Right cardiac atrium (tissue), 5 donors: ENCODE measurements around the gene TNFRSF4. TPM values are rescaled to one million over a fixed set of nuclear protein-coding genes. Genes with fewer than 3 reads are reported as not detected.
"Not testable (repeated sequence)": the region's sequence is repeated elsewhere in the genome, so short reads cannot be mapped to it uniquely, and the experiment has no call there.

Experiments used
- ATAC-seq, 2 donors: fragments of 200-7000 bp; cut with Tn5 transposase; one replicate each; pipeline versions ENCODE4 v1.8.0 to v1.9.1; 2020; ENCODE audit warnings: moderate library complexity in 2 of 2, mild to moderate bottlenecking in 1 of 2
- DNase-seq, 3 donors: peaks; one replicate each; pipeline ENCODE4 v3.0.0-alpha.2; 2020
- H3K27ac ChIP-seq: one replicate; pipeline ENCODE4 v1.5.1; 2013; ENCODE audit warnings: mild to moderate bottlenecking, low read length, control low read depth, moderate library complexity
- H3K27me3 ChIP-seq: one replicate; pipeline ENCODE4 v1.6.1; 2013; ENCODE audit not compliant: control insufficient read depth, insufficient read depth
- H3K4me1 ChIP-seq: one replicate; pipeline ENCODE4 v1.6.1; 2013; ENCODE audit warnings: low read length; ENCODE audit not compliant: control insufficient read depth, insufficient read depth
- H3K4me3 ChIP-seq: one replicate; pipeline ENCODE4 v1.5.1; 2013; ENCODE audit warnings: low read length, control low read depth
- H3K9me3 ChIP-seq: one replicate; pipeline ENCODE4 v1.6.1; 2013; ENCODE audit warnings: low read length; ENCODE audit not compliant: control insufficient read depth
- WGBS: extraction: QIAGEN DNeasy Blood & Tissue Kit; methylation state at CpG from one replicate; pipeline ENCODE4 v1.1.7; 2013; 5-methylcytosine and 5-hydroxymethylcytosine counted together
- intact Hi-C, 4 donors: fragments of 100-400 bp; cut with DNase I; formaldehyde crosslinking; loops; one replicate each; pipeline versions ENCODE4 v1.11.0 to v1.14.0; 2022 to 2023
- polyA plus RNA-seq: library from polyadenylated mRNA; stranded (reverse); fragments of 200-250 nt; gene quantifications from one replicate; pipeline ENCODE4 v1.2.3, GENCODE V29; 2013
- total RNA-seq, 4 donors: library from RNA; stranded (reverse); fragmentation: NEBNext Ultra II Directional; extraction: Animal tissue kit (Norgen Biotek cat#: 25700); gene quantifications; one replicate each; pipeline ENCODE4 v1.2.1, GENCODE V29; 2021
- donor health status: healthy with polysubstance abuse.
- donor health status: DM: no; HTN: yes; CAD: no.
- donor health status: DM: no; HTN: no; CAD: no.
- donor health status: DM: no; HTN: yes; CAD: no; lungs with severe emphysema.
- donor health status: DM: yes; HTN: yes; CAD: no.

The TNFRSF4 gene
- total and polyA plus RNA-seq, 5 donors, result 1.0 to 2.3 (median 1.3) TPM

DNA sequence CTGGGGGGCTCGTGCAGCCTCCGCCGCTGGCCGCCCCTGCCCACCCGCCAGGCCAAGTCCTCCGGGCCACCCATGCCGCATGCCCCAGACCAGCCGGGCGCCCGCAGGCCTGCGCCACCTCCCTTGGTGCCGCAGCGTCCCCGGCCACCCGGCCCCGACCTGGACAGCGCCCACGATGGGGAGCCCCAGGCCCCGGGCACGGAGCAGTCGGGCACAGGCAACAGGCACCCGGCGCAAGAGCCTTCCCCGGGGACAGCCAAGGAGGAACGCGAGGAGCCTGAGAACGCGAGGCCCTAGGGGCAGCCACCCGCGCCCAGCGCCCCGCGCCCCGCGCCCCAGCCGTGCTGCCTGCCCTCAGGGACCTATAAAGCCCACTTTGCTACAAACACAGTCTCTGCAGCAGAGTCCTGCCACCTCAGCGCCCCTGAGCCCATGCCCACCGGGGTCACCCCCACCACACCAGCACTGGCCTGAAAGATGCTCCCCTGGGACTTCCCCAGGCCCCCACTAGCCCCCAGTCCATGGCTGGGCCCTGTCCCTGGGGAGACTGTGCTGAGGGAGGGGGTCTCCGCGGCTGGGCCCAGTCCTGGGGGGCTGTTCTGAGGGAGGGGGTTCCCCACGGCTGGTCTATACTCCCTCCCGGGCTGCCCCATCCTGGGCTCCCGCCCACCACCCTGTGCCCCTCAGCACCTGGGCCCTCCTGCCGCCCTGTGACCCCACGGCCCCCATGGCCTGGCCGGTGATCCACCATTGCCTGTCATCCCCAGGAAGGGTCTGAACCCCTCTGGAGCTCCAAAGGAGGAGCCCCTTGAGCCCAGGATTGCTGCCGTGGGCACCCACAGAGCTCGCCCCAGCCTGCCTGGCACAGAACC lies 16.2 kb downstream of the TNFRSF4 start:
- WGBS, result 93% methylated on average over 48 of the region's 48 CpGs
- no peak overlapping the region for H3K27ac ChIP-seq
- DNase-seq (peak in 2 of 3 donors; percentile 32 to 59), ATAC-seq (peak in 1 of 2 donors; percentile 15)
- no peaks in the 10 kb centered on the region for H3K4me1 ChIP-seq
- no peak overlapping the region for H3K4me3 ChIP-seq
- intact Hi-C loops, result no loop called here
- no peaks in the 10 kb centered on the region for H3K9me3 ChIP-seq
- H3K27me3 ChIP-seq, result no peaks in the 10 kb centered on the region

DNA sequence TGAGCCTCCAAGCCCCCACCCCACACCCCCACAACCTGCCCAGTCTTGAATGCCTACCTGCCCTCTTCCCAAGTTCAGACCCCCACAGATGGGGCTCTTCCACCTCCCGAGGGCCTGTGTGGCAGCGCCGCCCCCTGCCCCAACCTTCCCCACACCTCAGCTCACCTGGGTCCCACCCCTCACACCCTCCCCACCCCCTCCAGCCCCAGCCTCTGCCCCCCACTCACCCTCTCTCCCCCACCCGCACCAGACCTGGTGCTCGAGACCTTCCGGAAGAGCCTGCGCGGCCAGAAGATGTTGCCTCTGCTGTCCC lies 16.8 kb downstream of the TNFRSF4 start:
- DNase-seq (peak in 1 of 3 donors; percentile 23), ATAC-seq (no peak)
- no peaks in the 10 kb centered on the region for H3K27me3 ChIP-seq
- H3K4me1 ChIP-seq, result no peaks in the 10 kb centered on the region
- H3K27ac ChIP-seq, result no peak overlapping the region
- 89% methylated on average over 8 of the region's 8 CpGs for WGBS
- H3K9me3 ChIP-seq, result no peaks in the 10 kb centered on the region
- intact Hi-C loops, result no loop called here
- no peak overlapping the region for H3K4me3 ChIP-seq

DNA sequence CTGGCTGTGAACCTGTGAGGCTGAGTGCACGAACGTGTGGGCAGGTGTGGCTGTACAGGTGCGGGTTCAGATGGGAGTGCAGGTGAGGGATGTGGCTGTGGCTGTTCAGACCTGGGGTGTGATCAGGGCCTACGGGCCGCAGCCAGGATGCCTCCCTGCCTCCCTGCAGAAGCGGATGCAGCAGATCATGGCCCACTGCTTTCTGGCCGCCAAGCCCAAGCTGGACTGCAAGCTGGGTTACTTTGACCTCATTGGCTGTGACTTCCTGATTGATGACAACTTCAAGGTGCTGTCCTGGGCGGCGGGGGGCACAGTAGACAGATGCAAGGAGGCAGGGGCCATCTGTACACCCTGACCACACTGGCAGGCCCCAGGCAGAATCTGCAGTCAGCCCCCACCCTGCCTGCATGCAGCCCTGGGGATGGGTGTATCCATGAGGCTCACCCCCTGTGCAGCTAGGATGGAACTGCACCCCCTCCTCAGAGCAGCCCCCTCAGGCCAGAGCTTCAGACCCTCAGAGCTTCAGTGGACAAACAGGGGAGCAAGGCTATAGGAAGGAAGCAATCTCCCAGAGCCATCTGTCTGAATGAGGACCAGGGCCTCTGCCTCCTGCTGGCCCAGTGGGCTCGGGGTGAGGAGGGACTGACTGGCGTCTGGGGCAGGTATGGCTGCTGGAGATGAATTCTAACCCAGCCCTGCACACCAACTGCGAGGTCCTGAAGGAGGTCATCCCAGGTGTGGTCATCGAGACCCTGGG lies 17.3 kb downstream of the TNFRSF4 start:
- Histone ChIP-seq H3K4me1 (no peaks in the 10 kb centered on the region), H3K4me3 (no peak overlapping the region), H3K9me3 (no peaks in the 10 kb centered on the region), H3K27ac (no peak overlapping the region), H3K27me3 (no peaks in the 10 kb centered on the region)
- intact Hi-C loops, result no loop called here
- WGBS, result 78% methylated on average over 13 of the region's 13 CpGs
- peak in 2 of 3 donors; percentile 32 to 37 for DNase-seq
- ATAC-seq, result no peak

DNA sequence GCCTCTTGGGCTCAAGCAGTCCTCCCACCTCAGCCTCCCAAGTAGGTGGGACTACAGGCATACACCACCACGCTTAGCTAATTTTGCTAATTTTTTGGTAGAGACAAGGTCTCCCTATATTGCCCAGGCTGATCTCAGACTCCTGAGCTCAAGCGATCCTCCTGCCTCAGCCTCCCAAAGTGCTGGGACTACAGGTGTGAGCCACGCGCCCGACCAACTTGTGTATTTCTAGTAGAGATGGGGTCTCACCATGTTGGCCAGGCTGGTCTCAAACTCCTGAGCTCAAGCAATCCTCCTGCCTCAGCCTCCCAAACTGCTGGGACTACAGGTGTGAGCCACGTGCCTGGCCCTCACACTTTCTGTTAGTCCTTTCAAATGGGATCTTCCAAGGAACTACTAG lies 18.2 kb downstream of the TNFRSF4 start:
- WGBS, result 81% methylated on average over 6 of the region's 6 CpGs

DNA sequence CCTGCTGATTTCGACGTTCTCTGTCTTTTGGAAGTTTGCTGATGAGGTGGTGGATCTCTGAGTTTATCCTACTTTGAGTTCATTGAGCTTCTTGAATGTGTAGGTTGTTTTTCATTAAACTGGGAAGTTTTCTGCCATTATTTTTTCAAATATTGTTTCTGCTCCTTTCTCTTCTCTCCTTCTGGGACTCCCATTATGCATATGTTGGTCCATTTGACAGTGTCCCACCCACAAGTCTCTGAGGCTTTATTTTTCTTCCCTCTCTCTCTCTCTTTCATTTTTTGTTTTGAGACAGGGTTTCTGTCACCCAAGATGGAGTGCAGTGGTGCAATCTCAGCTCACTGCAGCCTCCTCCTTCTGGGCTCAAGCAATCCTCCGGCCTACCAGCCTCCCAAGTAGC lies 19.2 kb downstream of the TNFRSF4 start:
- WGBS, result 91% methylated on average over 3 of the region's 3 CpGs
- Histone ChIP-seq H3K27me3 (no peaks in the 10 kb centered on the region), H3K4me3 (no peak overlapping the region), H3K4me1 (no peaks in the 10 kb centered on the region), H3K27ac (no peak overlapping the region), H3K9me3 (no peaks in the 10 kb centered on the region)
- no peak for ATAC-seq
- DNase-seq, result no peak
- intact Hi-C loops, result no loop called here

More for the DNA sequence above, 18.2 kb downstream of the TNFRSF4 start:
- DNase-seq, H3K4me3 ChIP-seq, intact Hi-C loops, ATAC-seq, H3K27me3 ChIP-seq, H3K27ac ChIP-seq, H3K4me1 ChIP-seq, H3K9me3 ChIP-seq: not testable (repeated sequence)

DNA sequence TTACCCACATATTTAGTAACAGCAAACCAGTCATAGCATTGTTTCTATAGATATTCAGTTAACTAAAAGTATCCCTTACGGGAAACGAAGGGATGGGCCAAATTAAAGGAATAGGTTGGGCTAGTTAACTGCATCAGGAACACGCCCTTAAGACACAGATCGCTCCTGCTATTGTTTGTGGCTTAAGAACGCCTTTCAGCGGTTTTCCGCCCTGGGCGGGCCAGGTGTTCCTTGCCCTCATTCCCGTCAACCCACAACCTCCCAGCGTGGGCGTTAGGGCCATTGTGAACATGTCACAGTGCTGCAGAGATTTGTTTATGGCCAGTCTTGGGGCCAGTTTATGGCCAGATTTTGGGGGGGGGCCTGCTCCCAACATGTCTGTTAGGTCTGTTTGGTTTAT lies 22.2 kb downstream of the TNFRSF4 start:
- DNase-seq (peak in 1 of 3 donors; percentile 31), ATAC-seq (no peak)
- H3K4me1 ChIP-seq, result no peaks in the 10 kb centered on the region
- no peaks in the 10 kb centered on the region for H3K27me3 ChIP-seq
- no peak overlapping the region for H3K4me3 ChIP-seq
- no peak overlapping the region for H3K27ac ChIP-seq
- H3K9me3 ChIP-seq, result no peaks in the 10 kb centered on the region
- WGBS, result 87% methylated on average over 11 of the region's 11 CpGs
- intact Hi-C loops, result no loop called here

DNA sequence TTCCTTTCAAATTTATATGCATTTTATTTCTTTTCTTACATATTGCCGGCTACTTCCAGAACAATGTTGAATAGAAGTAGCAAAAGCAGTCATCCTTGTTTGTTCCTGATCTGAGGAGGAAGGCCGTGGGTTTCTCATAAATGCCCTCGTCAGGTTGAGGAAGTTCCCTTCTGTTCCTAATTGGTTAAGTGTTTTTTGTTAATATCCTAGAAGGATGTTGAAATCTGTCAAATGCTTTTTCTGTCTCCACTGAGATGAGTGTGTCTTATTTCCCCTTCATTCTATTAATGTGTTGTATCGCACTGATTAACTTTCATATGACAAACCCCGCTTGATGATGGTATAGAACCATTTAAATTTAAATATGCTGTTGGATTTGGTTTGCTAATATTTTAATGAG lies 24.8 kb downstream of the TNFRSF4 start:
- DNase-seq (no peak), ATAC-seq (no peak)
- Histone ChIP-seq H3K27me3 (no peaks in the 10 kb centered on the region), H3K9me3 (no peaks in the 10 kb centered on the region), H3K4me1 (no peaks in the 10 kb centered on the region), H3K27ac (no peak overlapping the region), H3K4me3 (no peak overlapping the region)
- 66% methylated on average over 5 of the region's 5 CpGs for WGBS
- intact Hi-C loops, result no loop called here

DNA sequence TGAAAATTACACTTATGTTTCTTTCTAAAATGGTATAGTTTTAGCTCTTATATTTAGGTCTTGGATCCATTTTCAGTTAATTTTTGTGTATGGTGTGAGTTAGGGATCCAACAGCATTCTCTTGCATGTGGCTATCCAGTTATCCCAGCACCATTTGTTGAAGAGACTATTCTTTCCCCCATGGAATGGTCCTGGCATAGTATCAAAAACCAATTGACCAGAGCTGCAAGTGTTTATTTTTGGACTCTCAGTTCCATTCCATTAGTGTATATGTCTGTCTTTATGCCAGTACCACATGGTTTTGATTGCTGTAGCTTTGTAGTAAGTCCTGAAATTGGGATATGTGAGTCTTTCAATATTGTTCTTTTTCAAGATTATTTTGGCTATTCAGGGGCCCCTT lies 26.0 kb downstream of the TNFRSF4 start:
- no peak overlapping the region for H3K27ac ChIP-seq
- ATAC-seq, result no peak
- no peaks in the 10 kb centered on the region for H3K27me3 ChIP-seq
- intact Hi-C loops, result no loop called here
- no peaks in the 10 kb centered on the region for H3K9me3 ChIP-seq
- H3K4me1 ChIP-seq, result no peaks in the 10 kb centered on the region
- no peak overlapping the region for H3K4me3 ChIP-seq
- no peak for DNase-seq

DNA sequence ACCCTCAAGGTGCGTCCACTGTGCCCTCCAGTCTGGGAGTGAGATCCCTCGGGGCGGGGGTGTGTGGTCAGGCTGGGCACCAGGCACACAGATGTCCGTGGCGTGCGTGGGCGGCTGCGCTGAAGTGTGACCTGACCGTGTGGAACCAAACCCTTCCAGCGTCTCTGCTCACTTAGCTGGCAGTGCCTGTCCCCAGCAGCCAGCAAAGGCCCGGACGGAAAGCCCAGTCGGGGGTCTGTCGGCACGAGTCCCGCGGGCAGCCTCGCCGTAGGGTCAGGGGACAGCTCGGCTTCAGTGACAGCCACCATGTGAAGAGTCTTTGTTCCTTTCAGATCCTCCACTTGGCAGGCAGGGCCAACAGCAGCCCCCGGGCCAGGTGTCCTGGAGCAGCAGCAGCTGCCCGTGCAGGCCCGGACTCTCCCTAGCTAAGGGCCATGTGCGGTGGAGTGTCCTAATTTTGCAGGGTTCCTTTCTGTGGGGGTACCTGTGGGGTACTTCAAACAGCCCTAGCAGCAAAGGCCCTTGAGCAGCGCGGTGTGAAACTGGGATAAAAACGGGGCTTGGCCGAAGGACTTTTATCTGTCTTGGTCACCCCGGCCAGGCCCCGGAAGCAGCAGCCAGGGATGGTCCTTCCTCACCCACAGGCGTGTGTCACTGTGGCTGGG lies 28.7 kb downstream of the TNFRSF4 start:
- H3K4me3 ChIP-seq, result no peak overlapping the region
- no peaks in the 10 kb centered on the region for H3K27me3 ChIP-seq
- intact Hi-C loops, result no loop called here
- WGBS, result 79% methylated on average over 31 of the region's 31 CpGs
- no peak overlapping the region for H3K27ac ChIP-seq
- no peaks in the 10 kb centered on the region for H3K9me3 ChIP-seq
- no peak for ATAC-seq
- DNase-seq, result peak; percentile 10 to 57 (median 37)
- H3K4me1 ChIP-seq, result no peaks in the 10 kb centered on the region

DNA sequence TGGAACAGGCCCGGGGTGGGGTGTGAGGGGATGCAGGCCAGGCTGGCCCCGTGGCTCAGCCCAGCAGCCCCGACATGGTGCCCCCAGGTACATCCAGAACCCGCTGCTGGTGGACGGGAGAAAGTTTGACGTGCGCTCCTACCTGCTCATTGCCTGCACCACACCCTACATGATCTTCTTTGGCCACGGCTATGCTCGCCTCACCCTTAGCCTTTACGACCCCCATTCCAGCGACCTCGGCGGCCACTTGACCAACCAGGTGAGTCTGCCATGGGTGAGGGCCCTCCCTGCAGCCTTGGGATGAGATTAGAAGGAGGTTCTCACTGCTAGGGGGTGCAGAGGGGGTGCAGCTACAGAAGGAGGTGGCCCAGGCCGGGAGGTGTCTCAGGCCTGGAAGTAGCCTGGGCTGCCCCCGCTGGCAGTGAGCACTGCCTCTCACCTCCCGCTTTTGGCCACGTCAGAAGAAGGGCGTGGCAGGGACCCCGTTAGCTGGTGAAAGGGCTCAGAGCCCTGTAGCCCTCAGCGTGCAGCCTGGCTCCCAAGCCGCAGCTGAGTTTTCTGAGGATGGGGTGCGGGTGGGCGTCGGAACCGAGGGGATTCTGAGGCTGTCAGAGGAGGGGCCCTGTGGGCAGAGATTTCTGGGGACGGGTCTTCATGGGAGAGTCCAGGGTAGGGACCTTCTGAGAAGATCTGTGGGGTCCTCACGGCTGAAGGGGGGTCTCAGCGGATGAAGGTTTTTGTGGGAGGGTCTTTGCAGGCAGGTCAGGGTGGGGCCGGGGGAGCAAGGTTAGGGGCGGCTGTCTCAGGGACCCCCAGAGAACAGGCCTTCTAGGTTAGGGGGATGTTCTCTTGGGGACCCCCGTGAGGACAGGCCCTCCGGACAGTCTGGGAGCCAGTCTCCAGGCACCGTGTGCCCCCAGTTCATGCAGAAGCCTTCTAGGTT lies 29.8 kb downstream of the TNFRSF4 start:
- 82% methylated on average over 32 of the region's 33 CpGs for WGBS
- peak in 2 of 3 donors; percentile 28 to 33 for DNase-seq
- H3K9me3 ChIP-seq, result no peaks in the 10 kb centered on the region
- no peaks in the 10 kb centered on the region for H3K4me1 ChIP-seq
- H3K27me3 ChIP-seq, result no peaks in the 10 kb centered on the region
- no peak overlapping the region for H3K27ac ChIP-seq
- ATAC-seq, result peak in 1 of 2 donors; percentile 5
- no peak overlapping the region for H3K4me3 ChIP-seq
- intact Hi-C loops, result no loop called here
